Activated CD8-positive, alpha-beta T cell treated with anti-CD3 and anti-CD28 coated beads, Interleukin-2, amount 10 ng/mL, durations not matched to agents 7 days and 5 days (primary cell): ENCODE measurements around the gene GPRC5D. TPM values are rescaled to one million over a fixed set of nuclear protein-coding genes. Genes with fewer than 3 reads are reported as not detected.

ENCODE experiments used
- ATAC-seq: fragments of 150-1000 bp; cut with Tn5 transposase; one replicate; pipeline ENCODE4 v1.10.0; 2021; ENCODE audit warnings: moderate library complexity
- CTCF ChIA-PET: fragments of 350-600 bp; sonication (Branson Sonifier 250); formaldehyde crosslinking; loops from one replicate; lab custom pipeline; 2021; ENCODE audit warnings: antibody characterized with exemption; lab: Charles Lee
- POLR2A ChIA-PET: fragments of 350-600 bp; sonication (Branson Sonifier 250); formaldehyde crosslinking; loops from one replicate; lab custom pipeline; 2021; ENCODE audit warnings: antibody characterized with exemption; lab: Charles Lee
- DNase-seq: peaks from one replicate; pipeline ENCODE4 v3.0.0-alpha.2; 2020
- H3K27ac Mint-ChIP-seq: one replicate; pipeline ENCODE4 v1.8.0; 2021; ENCODE audit warnings: mild to moderate bottlenecking, mixed read lengths
- H3K27me3 Mint-ChIP-seq: one replicate; pipeline ENCODE4 v1.8.0; 2021; ENCODE audit warnings: low read depth, mixed read lengths
- H3K36me3 Mint-ChIP-seq: one replicate; pipeline ENCODE4 v1.8.0; 2021; ENCODE audit warnings: low read depth, mixed read lengths
- H3K4me1 Mint-ChIP-seq: one replicate; pipeline ENCODE4 v1.8.0; 2021; ENCODE audit warnings: low read depth, mixed read lengths
- H3K4me3 Mint-ChIP-seq: one replicate; pipeline ENCODE4 v1.8.0; 2021; ENCODE audit warnings: mild to moderate bottlenecking, mixed read lengths
- H3K9me3 Mint-ChIP-seq: one replicate; pipeline ENCODE4 v1.8.0; 2022; ENCODE audit warnings: mixed read lengths; ENCODE audit not compliant: insufficient read depth
- total RNA-seq, 2 experiments: library from RNA; stranded (reverse); gene quantifications; one replicate each; pipeline ENCODE4 v1.2.3, GENCODE V29; 2021

Gene GPRC5D
- total RNA-seq, 2 experiments from 2014 or later: not detected

DNA sequence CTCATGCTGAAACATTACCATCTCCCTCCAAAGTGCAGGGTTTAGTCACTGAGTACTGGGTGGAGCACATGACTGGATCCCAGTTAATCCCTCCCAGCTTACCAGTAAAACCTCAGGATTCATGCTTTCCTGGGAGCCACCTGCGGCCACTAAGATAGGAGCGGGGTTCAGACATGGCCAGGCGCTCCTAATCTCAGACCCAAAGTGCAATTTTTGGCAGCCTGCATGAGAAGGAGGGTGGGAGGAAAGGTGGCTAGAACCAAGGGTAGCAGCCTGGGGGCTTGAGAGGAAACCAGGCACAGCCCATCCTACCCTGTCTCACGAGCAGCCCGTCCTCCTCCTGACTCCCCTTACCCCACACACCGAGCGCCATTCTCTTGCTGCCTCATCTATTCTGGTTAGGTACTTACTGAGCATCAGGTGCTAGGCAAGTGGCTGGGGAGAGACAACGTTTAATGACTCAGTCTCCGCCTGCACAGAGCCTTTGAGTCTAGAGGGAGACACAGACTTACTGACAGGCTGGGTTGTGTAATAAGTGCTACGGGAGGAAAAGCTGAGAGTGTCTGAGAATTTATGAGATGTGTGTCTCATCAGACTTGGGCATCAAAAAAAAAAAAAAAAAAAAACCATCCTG lies 50.7 kb downstream of the GPRC5D start:
- Mint-ChIP-seq H3K9me3 (no peaks in the 10 kb centered on the region), H3K4me3 (no peak overlapping the region), H3K27ac (no peak overlapping the region), H3K36me3 (no peaks in the 10 kb centered on the region), H3K27me3 (peaks cover 10% of the 10 kb centered on the region), H3K4me1 (peaks cover 1% of the 10 kb centered on the region)
- ChIA-PET POLR2A (no interaction called here), CTCF (interaction anchor here (1.0 kb wide), 1 partner anchor 14 kb away, joined by 4 read pairs; no protein-coding TSS in a partner anchor)
- ATAC-seq: no peak
- no peak for DNase-seq

DNA sequence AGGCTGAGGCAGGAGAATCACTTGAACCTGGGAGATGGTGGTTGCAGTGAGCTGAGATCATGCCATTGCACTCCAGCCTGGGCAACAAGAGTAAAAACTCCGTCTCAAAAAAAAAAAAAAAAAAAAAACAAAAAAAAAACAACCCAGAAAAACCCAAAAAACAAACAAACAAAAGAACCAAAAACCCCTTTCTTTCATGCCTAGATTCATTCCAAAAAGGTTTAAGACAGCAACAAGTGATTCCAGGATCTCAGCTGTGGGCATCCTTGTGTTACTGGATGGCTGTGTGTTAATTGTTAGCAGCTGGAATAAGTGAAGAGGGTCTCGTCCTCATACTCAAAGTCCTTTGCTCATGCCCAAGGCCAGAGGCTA lies 51.2 kb downstream of the GPRC5D start:
- Mint-ChIP-seq H3K9me3 (no peaks in the 10 kb centered on the region), H3K4me3 (no peak overlapping the region), H3K27me3 (peaks cover 13% of the 10 kb centered on the region), H3K36me3 (no peaks in the 10 kb centered on the region), H3K4me1 (peaks cover 1% of the 10 kb centered on the region), H3K27ac (no peak overlapping the region)
- ATAC-seq (no peak), DNase-seq (no peak)
- POLR2A ChIA-PET: no interaction called here
- CTCF ChIA-PET: interaction anchor here (1.0 kb wide), 1 partner anchor 14 kb away, joined by 4 read pairs; no protein-coding TSS in a partner anchor

DNA sequence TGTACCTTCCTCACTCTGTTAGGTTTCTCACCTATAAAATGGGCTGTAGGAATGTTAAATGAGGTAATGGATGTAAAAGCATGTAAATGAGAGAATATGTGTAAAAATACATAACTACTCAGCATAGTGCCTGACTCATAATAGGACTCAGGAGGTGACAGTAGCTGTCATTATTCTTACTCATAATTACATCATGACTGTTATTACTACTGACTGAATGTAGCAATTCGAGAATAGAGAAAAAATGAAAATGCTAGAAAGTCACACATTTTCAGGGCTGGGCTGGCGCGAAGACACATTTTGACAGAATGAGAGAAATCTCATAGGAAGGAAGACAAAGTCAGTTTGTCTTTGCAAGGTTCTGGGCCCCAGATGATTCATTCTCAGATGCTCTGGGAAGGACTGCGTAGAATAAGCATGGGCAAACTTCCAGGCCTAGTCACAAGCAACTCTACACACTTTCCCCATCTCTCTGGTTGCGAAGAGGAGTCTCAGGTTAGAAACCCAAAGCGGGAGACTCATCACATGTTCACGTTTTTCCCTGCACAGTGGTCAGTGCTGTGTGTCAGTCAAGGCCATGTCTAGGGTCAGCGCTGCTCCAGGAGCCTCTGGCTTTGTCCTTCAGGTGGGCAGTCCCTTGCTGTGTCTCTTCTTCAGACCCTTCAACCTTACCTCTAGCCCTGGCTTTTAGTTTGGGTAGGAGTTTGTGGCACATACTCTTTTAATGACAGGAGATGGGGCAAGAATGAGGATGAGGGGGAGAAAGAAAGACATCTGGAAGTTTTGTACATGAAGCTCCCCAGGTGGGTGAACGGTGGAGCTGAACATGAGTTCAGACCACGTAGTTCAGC lies 52.2 kb downstream of the GPRC5D start:
- ChIA-PET CTCF (no interaction called here), POLR2A (no interaction called here)
- no peaks in the 10 kb centered on the region for H3K36me3 Mint-ChIP-seq
- DNase-seq: no peak
- no peak overlapping the region for H3K4me3 Mint-ChIP-seq
- ATAC-seq: no peak
- H3K27me3 Mint-ChIP-seq: peaks cover 13% of the 10 kb centered on the region
- no peaks in the 10 kb centered on the region for H3K9me3 Mint-ChIP-seq
- H3K27ac Mint-ChIP-seq: no peak overlapping the region
- H3K4me1 Mint-ChIP-seq: peaks cover 1% of the 10 kb centered on the region

DNA sequence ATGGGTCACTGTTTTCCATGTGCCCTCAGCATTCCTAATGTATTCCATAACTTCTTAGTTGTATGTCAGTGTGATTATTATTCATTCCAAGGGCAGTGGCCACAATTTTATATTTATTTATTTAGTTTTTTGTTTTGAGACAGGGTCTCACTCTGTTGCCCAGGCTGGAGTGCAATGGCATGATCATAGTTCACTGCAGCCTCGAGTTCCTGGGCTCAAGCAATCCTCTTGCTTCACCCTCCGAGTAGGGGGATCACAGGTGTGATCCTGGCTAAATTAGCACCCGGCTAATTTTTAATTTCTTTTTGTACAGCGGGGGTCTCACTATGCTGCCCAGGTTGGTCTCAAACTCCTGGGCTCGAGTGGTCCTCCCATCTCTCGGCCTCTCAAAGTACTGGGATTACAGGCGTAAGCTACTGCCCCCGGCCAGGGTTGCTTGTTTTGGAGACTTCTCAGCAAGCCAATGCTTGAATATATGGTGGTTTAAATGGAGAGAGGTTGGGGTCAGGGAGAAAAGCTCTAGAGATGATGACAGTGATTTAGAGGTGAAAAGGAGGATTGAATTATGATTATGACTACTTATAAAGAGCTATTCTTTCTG lies 53.0 kb downstream of the GPRC5D start:
- Mint-ChIP-seq H3K27ac (no peak overlapping the region), H3K9me3 (no peaks in the 10 kb centered on the region), H3K27me3 (peaks cover 9% of the 10 kb centered on the region), H3K4me3 (no peak overlapping the region), H3K4me1 (peaks cover 1% of the 10 kb centered on the region), H3K36me3 (no peaks in the 10 kb centered on the region)
- ChIA-PET CTCF (interaction anchor here (1.0 kb wide), 1 partner anchor 17 kb away, joined by 3 read pairs; no protein-coding TSS in a partner anchor), POLR2A (no interaction called here)
- no peak for DNase-seq
- ATAC-seq: no peak

DNA sequence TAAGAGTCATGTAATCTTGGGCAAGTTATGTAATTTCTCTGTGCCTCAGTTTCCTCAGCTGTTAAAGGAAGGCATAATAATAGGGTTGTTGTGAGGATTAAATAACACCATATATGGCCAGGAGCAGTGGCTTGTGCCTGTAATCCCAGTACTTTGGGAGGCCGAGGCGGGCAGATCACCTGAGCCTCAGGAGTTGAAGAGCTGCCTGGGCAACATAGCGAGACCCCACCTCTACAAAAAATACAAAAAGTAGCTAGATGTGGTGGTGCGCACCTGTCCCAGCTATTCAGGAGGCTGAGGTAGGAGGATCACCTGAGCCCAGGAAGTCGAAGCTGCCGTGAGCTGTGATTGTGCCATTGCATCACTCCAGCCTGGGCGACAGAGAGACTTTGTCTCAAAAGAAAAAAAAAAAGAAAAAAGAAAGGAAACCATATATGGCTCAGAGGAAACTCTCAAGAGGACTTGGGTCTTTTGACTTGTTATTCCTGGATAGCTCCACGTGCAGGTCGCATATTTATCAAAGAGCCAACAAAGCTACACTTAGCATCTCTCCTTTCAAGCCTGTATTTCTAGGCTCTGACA lies 53.7 kb downstream of the GPRC5D start:
- H3K4me3 Mint-ChIP-seq: no peak overlapping the region
- DNase-seq: no peak
- peaks cover 9% of the 10 kb centered on the region for H3K27me3 Mint-ChIP-seq
- H3K9me3 Mint-ChIP-seq: no peaks in the 10 kb centered on the region
- POLR2A ChIA-PET: no interaction called here
- CTCF ChIA-PET: interaction anchor here (0.9 to 1.0 kb wide), 2 partner anchors 18 to 61 kb away, joined by 3 read pairs; no protein-coding TSS in a partner anchor
- H3K27ac Mint-ChIP-seq: no peak overlapping the region
- H3K36me3 Mint-ChIP-seq: no peaks in the 10 kb centered on the region
- no peak for ATAC-seq
- peaks cover 1% of the 10 kb centered on the region for H3K4me1 Mint-ChIP-seq

DNA sequence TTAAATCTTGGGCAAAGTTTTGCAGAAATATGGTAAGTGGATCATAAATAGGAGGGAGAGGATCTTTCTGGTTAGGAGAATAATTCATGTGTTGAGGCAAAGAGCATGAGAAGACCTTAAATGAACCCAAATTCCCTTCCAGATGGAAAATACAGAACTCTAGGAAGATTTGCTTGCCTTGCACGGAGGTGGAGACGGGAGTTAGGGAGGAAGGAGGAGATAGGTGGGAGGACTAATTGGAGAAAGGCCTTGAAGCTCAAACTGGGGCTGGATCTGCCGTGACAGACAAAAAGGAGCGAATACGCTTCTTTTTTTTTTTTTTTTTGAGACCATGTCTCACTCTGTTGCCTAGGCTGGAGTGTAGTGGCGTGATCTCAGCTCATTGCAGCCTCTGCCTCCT lies 54.7 kb downstream of the GPRC5D start:
- ATAC-seq (no peak), DNase-seq (no peak)
- Mint-ChIP-seq H3K36me3 (no peaks in the 10 kb centered on the region), H3K4me1 (peaks cover 1% of the 10 kb centered on the region), H3K27ac (no peak overlapping the region), H3K4me3 (no peak overlapping the region), H3K9me3 (no peaks in the 10 kb centered on the region), H3K27me3 (peaks cover 16% of the 10 kb centered on the region)
- CTCF ChIA-PET: interaction anchor here (0.6 kb wide), 1 partner anchor 358 kb away, joined by 3 read pairs; no protein-coding TSS in a partner anchor
- POLR2A ChIA-PET: no interaction called here

DNA sequence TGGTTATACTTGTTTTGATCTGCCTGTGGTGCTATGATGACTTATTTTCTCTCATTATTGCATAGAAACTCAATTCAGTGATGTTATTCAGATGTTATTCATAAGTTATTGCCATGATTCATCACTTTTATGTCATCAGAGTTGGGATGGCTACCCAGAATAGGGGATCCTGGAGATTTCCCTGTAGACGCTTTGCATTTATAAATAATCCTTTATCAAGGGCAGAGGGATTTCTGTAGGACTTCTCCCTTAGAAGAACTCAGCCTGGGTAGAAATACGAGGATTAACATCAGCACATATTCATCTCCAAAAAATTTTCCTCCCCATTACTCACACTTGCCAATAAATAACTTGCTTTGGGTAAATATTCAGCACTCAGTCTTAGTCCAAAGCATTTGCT lies 55.7 kb downstream of the GPRC5D start:
- DNase-seq (no peak), ATAC-seq (no peak)
- Mint-ChIP-seq H3K9me3 (no peaks in the 10 kb centered on the region), H3K27ac (no peak overlapping the region), H3K36me3 (no peaks in the 10 kb centered on the region), H3K4me1 (peaks cover 4% of the 10 kb centered on the region), H3K27me3 (peaks cover 21% of the 10 kb centered on the region), H3K4me3 (no peak overlapping the region)
- ChIA-PET POLR2A (no interaction called here), CTCF (interaction anchor here (1.2 kb wide), 1 partner anchor 108 kb away, joined by 3 read pairs; no protein-coding TSS in a partner anchor)

DNA sequence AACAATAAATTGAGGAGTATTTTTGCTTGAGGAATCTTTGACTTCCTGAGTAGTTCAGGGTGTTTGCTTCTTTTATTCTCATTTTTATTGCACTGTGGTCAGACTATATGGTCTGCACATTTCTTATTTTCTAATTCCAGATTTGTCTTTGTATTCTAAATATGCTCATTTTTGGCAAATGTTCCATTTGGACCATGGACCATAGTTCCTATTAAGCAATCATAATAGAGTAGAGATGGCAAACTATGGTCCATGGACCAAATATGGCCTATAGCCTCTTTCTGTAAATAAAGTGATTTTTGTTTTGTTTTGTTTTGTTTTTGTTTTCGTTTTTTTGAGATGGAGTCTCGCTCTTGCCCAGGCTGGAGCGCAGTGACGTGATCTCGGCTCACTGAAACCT lies 58.5 kb downstream of the GPRC5D start:
- ChIA-PET CTCF (interaction anchor here (0.5 to 0.7 kb wide), 2 partner anchors 319 to 435 kb away, joined by 3 read pairs; no protein-coding TSS in a partner anchor), POLR2A (no interaction called here)
- ATAC-seq (no peak), DNase-seq (no peak)
- no peak overlapping the region for H3K27ac Mint-ChIP-seq
- no peaks in the 10 kb centered on the region for H3K36me3 Mint-ChIP-seq
- no peak overlapping the region for H3K4me3 Mint-ChIP-seq
- peaks cover 40% of the 10 kb centered on the region for H3K27me3 Mint-ChIP-seq
- H3K4me1 Mint-ChIP-seq: peaks cover 8% of the 10 kb centered on the region
- H3K9me3 Mint-ChIP-seq: no peaks in the 10 kb centered on the region

DNA sequence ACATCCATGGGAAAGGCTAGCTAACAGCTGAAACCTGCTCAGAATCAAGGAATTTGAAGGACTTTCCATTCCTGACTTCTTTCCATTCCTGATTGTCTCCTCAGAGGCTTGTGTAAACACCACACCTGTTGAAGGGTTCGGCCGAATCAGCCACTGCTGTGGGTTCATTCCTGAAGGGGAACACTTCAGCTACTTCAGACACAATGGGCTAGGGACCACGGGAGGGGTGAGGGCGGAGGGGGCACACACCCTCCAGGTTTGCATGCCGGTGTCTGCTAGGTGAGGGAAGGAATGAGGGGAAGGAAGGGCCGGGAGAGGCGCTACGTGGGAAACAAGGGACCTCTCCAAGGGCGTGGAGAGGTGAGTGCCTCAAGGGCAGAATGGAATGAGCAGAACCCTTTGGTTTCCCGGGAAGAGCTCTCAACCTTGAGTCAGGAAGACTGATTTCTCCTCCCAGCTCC lies 59.3 kb downstream of the GPRC5D start:
- no peak overlapping the region for H3K27ac Mint-ChIP-seq
- ChIA-PET CTCF (interaction anchor here (0.7 to 2.8 kb wide), 2 partner anchors 55 to 319 kb away, joined by 3 to 12 read pairs; no protein-coding TSS in a partner anchor), POLR2A (no interaction called here)
- H3K4me3 Mint-ChIP-seq: no peak overlapping the region
- peaks cover 40% of the 10 kb centered on the region for H3K27me3 Mint-ChIP-seq
- ATAC-seq: no peak
- DNase-seq: no peak
- peaks cover 8% of the 10 kb centered on the region for H3K4me1 Mint-ChIP-seq
- no peaks in the 10 kb centered on the region for H3K9me3 Mint-ChIP-seq
- H3K36me3 Mint-ChIP-seq: no peaks in the 10 kb centered on the region

DNA sequence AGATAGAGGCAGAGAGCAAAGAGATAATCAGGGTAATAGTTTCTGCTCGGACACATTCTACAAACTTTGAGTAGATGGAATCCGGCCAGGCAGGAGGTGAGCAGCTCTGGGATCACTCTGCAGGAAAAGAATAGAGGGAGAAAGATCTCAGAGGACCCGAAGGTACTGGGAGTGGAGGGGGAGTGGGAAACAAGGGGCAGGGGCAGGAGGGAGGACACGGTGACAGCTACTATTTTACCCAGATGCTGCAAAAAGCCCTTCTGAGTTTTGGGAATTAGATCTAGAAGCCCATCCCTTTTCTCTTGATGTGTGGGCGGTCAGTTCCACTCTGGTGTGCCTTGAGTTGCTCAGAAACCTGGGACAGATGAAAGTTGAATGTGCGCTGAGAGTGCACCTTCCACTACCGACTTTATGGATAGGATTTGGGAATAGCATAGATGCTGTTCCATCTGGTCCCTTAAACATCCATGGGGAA lies 60.1 kb downstream of the GPRC5D start:
- ATAC-seq (no peak), DNase-seq (no peak)
- POLR2A ChIA-PET: no interaction called here
- H3K4me3 Mint-ChIP-seq: peak overlapping the region; percentile 69
- peaks cover 38% of the 10 kb centered on the region for H3K27me3 Mint-ChIP-seq
- H3K9me3 Mint-ChIP-seq: no peaks in the 10 kb centered on the region
- no peaks in the 10 kb centered on the region for H3K36me3 Mint-ChIP-seq
- CTCF ChIA-PET: interaction anchor here (1.6 to 2.8 kb wide), 3 partner anchors 54 to 104 kb away, joined by 6 to 12 read pairs (median 8); no protein-coding TSS in a partner anchor
- H3K4me1 Mint-ChIP-seq: peaks cover 8% of the 10 kb centered on the region
- H3K27ac Mint-ChIP-seq: no peak overlapping the region
